CD4-positive, alpha-beta T cell (primary cell): ENCODE results near the gene SIRPB2. TPM values are rescaled to one million over a fixed set of nuclear protein-coding genes. Genes with fewer than 3 reads are reported as not detected.

Source experiments
- ATAC-seq: fragments of 200-7000 bp; cut with Tn5 transposase; one replicate; pipeline ENCODE4 v1.10.0; 2022; ENCODE audit warnings: mild to moderate bottlenecking; ENCODE audit not compliant: poor library complexity
- CTCF ChIA-PET: fragments of 350-600 bp; sonication (Branson Sonifier 250); formaldehyde crosslinking; loops from one replicate; lab custom pipeline; 2021; ENCODE audit warnings: antibody characterized with exemption, inconsistent platforms; lab: Charles Lee
- POLR2A ChIA-PET: fragments of 350-600 bp; sonication (Branson Sonifier 250); formaldehyde crosslinking; loops from one replicate; lab custom pipeline; 2021; ENCODE audit warnings: antibody characterized with exemption, inconsistent platforms; lab: Charles Lee
- DNase-seq, 14 experiments: peaks; one replicate each; pipeline ENCODE4 v3.0.0-alpha.2; 2013 to 2020; ENCODE audit warnings: mixed read lengths in 2 of 14
- H3K27ac ChIP-seq, 2 donors: one replicate each; pipeline versions ENCODE4 v1.5.1 to v1.7.0; 2013; ENCODE audit warnings: low read length in 2 of 2, low read depth in 1 of 2, mild to moderate bottlenecking in 1 of 2
- H3K27me3 ChIP-seq, 2 experiments: 1 replicate in 1 of 2; 2 replicates in 1 of 2; pipeline versions ENCODE4 v1.6.1 to v1.7.0; 2013; ENCODE audit warnings: low read length in 2 of 2, control low read depth in 1 of 2, mild to moderate bottlenecking in 1 of 2, moderate library complexity in 1 of 2; ENCODE audit not compliant: insufficient read depth in 2 of 2, control insufficient read depth in 1 of 2
- H3K36me3 ChIP-seq: one replicate; pipeline ENCODE4 v1.6.1; 2013; ENCODE audit warnings: low read length, control low read depth; ENCODE audit not compliant: insufficient read depth
- H3K4me1 ChIP-seq: one replicate; pipeline ENCODE4 v1.6.1; 2013; ENCODE audit warnings: low read length, control low read depth; ENCODE audit not compliant: insufficient read depth
- H3K4me3 ChIP-seq: one replicate; pipeline ENCODE4 v1.5.1; 2013; ENCODE audit warnings: mild to moderate bottlenecking, low read length, moderate library complexity
- H3K9me3 ChIP-seq, 2 experiments: 1 replicate in 1 of 2; 2 replicates in 1 of 2; pipeline versions ENCODE4 v1.6.1 to v1.7.0; 2013; ENCODE audit warnings: low read length in 2 of 2, mild to moderate bottlenecking in 2 of 2, control low read depth in 1 of 2, moderate library complexity in 1 of 2; ENCODE audit not compliant: control insufficient read depth in 1 of 2, insufficient read depth in 1 of 2
- H3K27ac Mint-ChIP-seq: one replicate; pipeline ENCODE4 v1.8.0; 2020; ENCODE audit warnings: mixed read lengths
- H3K27me3 Mint-ChIP-seq: one replicate; pipeline ENCODE4 v1.8.0; 2021; ENCODE audit warnings: mixed read lengths
- H3K36me3 Mint-ChIP-seq: one replicate; pipeline ENCODE4 v1.8.0; 2021; ENCODE audit warnings: low read depth, mixed read lengths
- H3K4me1 Mint-ChIP-seq: one replicate; pipeline ENCODE4 v1.8.0; 2021; ENCODE audit warnings: low read depth, mixed read lengths
- H3K4me3 Mint-ChIP-seq: one replicate; pipeline ENCODE4 v1.8.0; 2020; ENCODE audit warnings: mild to moderate bottlenecking, mixed read lengths
- H3K9me3 Mint-ChIP-seq: one replicate; pipeline ENCODE4 v1.8.0; 2020; ENCODE audit warnings: mixed read lengths
- intact Hi-C, 2 experiments: fragments of 100-400 bp; cut with DNase I in 1 of 2; cut with micrococcal nuclease in 1 of 2; formaldehyde crosslinking; loops; one replicate each; pipeline versions ENCODE4 v1.15.1 to v1.9.0; 2023 to 2025; cut with DNase I, micrococcal nuclease
- total RNA-seq, 174 experiments: library from RNA in 2 of 174; stranded (reverse) in 2 of 174; gene quantifications; one replicate each; pipeline ENCODE4 v1.2.3 and lab custom pipeline; 2021 to 2026
- TF ChIP-seq, protein P1 (sequence below): fragments of 200-600 bp; IDR thresholded peaks from one replicate; pipeline ENCODE4 v1.8.0; 2022; ENCODE audit warnings: antibody characterized with exemption, mild to moderate bottlenecking

The SIRPB2 gene
- total RNA-seq, 2 experiments from 2014 or later = 0.20 to 0.49 TPM

GRCh38 chr20:1474817-1475603, 16.2 kb downstream of the SIRPB2 start:
- Histone ChIP-seq H3K27me3 (peaks cover 0 to 2% of the 10 kb centered on the region in 2 experiments), H3K4me1 (no peaks in the 10 kb centered on the region), H3K4me3 (no peak overlapping the region), H3K36me3 (no peaks in the 10 kb centered on the region), H3K27ac (no peak overlapping the region), H3K9me3 (no peaks in the 10 kb centered on the region)
- Mint-ChIP-seq H3K27me3 (peaks cover 10% of the 10 kb centered on the region), H3K36me3 (no peaks in the 10 kb centered on the region), H3K4me3 (no peak overlapping the region), H3K9me3 (no peaks in the 10 kb centered on the region), H3K4me1 (no peaks in the 10 kb centered on the region), H3K27ac (no peak overlapping the region)
- no peak for ATAC-seq
- intact Hi-C loops = no loop called here
- POLR2A ChIA-PET = interaction anchor here (0.7 kb wide), 1 partner anchor 20 kb away, joined by 3 read pairs; no protein-coding TSS in a partner anchor
- peak in 1 of 14 experiments; percentile 28 for DNase-seq
- CTCF ChIA-PET = no interaction called here
- TF ChIP-seq, protein P1, sequence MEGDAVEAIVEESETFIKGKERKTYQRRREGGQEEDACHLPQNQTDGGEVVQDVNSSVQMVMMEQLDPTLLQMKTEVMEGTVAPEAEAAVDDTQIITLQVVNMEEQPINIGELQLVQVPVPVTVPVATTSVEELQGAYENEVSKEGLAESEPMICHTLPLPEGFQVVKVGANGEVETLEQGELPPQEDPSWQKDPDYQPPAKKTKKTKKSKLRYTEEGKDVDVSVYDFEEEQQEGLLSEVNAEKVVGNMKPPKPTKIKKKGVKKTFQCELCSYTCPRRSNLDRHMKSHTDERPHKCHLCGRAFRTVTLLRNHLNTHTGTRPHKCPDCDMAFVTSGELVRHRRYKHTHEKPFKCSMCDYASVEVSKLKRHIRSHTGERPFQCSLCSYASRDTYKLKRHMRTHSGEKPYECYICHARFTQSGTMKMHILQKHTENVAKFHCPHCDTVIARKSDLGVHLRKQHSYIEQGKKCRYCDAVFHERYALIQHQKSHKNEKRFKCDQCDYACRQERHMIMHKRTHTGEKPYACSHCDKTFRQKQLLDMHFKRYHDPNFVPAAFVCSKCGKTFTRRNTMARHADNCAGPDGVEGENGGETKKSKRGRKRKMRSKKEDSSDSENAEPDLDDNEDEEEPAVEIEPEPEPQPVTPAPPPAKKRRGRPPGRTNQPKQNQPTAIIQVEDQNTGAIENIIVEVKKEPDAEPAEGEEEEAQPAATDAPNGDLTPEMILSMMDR = no peak

- H3K9me3 Mint-ChIP-seq = no peaks in the 10 kb centered on the region
- Histone ChIP-seq H3K4me3 (no peak overlapping the region), H3K36me3 (no peaks in the 10 kb centered on the region), H3K27me3 (peaks cover 0 to 5% of the 10 kb centered on the region in 2 experiments), H3K4me1 (no peaks in the 10 kb centered on the region), H3K27ac (no peak overlapping the region), H3K9me3 (no peaks in the 10 kb centered on the region)
- TF ChIP-seq, protein P1 = no peak
- DNase-seq (no peak), ATAC-seq (no peak)
- intact Hi-C loops = no loop called here
- no peak overlapping the region for H3K27ac Mint-ChIP-seq
- no peak overlapping the region for H3K4me3 Mint-ChIP-seq
- ChIA-PET POLR2A (interaction anchor here (0.7 kb wide), 1 partner anchor 21 kb away, joined by 3 read pairs; no protein-coding TSS in a partner anchor), CTCF (interaction anchor here (0.9 to 1.8 kb wide), 2 partner anchors 29 to 303 kb away, joined by 3 to 5 read pairs; no protein-coding TSS in a partner anchor)
- H3K36me3 Mint-ChIP-seq = no peaks in the 10 kb centered on the region
- H3K4me1 Mint-ChIP-seq = no peaks in the 10 kb centered on the region
- H3K27me3 Mint-ChIP-seq = peaks cover 10% of the 10 kb centered on the region
These were observed 16.9 kb downstream of the SIRPB2 start for GRCh38 chr20:1474325-1474724.

DNA sequence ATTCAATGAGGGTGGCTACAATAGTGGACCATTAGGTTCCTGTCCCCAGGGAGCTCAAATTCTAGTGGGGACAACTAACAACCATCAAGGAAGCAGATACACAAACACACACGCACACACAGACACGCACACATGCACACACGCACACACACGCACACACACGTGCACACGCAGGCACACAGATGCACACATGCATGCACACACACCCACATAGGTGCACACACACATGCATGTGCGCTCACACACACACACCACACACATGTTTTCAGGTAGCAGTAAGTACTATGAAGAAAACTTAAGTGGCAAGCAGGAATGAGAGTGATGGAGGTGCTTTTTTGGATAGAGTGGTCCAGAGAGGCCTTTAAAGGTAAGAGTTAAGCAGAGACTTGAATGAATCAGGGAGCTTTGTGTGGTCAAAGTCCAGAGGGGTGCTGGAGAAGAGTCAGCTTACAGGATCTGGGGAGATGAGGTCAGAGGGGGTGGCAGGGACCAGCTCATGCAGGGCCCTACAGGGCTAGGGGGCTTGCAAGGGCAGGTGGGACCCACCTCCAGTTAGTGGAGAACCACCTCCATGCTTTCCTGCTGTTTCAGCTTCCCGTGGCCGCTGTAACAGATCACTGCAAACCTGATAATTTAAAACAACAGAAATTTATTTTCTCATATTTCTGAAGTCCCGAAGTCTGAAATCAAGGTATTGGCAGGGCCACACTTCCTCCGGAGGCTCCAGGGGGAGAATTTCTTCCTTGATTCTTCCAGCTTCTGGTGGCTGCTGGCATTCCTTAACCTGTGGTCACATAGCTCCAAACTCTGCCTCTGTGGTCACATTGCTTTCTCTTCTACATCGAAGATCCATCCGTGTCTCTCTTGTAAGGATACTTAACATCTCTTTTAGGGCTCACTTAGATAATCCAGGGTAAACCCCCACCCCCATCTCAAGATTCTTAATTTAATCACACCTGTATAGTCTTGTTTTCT, 17.7 kb downstream of the SIRPB2 start:
- Mint-ChIP-seq H3K27me3 (peaks cover 15% of the 10 kb centered on the region), H3K9me3 (no peaks in the 10 kb centered on the region), H3K36me3 (no peaks in the 10 kb centered on the region), H3K4me1 (no peaks in the 10 kb centered on the region), H3K27ac (no peak overlapping the region), H3K4me3 (no peak overlapping the region)
- H3K27ac ChIP-seq = no peak overlapping the region
- intact Hi-C loops = no loop called here
- peaks cover 0 to 5% of the 10 kb centered on the region in 2 experiments for H3K27me3 ChIP-seq
- H3K36me3 ChIP-seq = no peaks in the 10 kb centered on the region
- no peak overlapping the region for H3K4me3 ChIP-seq
- no peaks in the 10 kb centered on the region for H3K4me1 ChIP-seq
- TF ChIP-seq, protein P1 = no peak
- POLR2A ChIA-PET = interaction anchor here (0.7 kb wide), 1 partner anchor 22 kb away, joined by 3 read pairs; no protein-coding TSS in a partner anchor
- no peaks in the 10 kb centered on the region for H3K9me3 ChIP-seq
- ATAC-seq = no peak
- DNase-seq = no peak
- CTCF ChIA-PET = interaction anchor here (0.9 to 1.8 kb wide), 2 partner anchors 30 to 304 kb away, joined by 3 to 5 read pairs; no protein-coding TSS in a partner anchor
